HepG2 (cell line): ENCODE results near the gene ZBTB46. TPM values are rescaled to one million over a fixed set of nuclear protein-coding genes. Genes with fewer than 3 reads are reported as not detected.

Experiments used
- AKAP8 ChIP-seq: sonication (generic); formaldehyde crosslinking; IDR thresholded peaks from 2 replicates; pipeline ENCODE4 v1.5.1; 2020; ENCODE audit warnings: mild to moderate bottlenecking, missing genetic modification reagents
- ARID2 ChIP-seq: sonication (generic); formaldehyde crosslinking; IDR thresholded peaks from 2 replicates; pipeline ENCODE4 v1.8.1; 2022; ENCODE audit warnings: mild to moderate bottlenecking, missing genetic modification reagents, borderline replicate concordance
- ASH2L ChIP-seq: fragments of 300-600, 200-600 bp; sonication (generic); IDR thresholded peaks from 2 replicates; pipeline ENCODE4 v1.7.0; 2017; ENCODE audit warnings: low read depth, mild to moderate bottlenecking, moderate library complexity, mixed read lengths, low read length; ENCODE audit not compliant: insufficient read length
- ATAD3A ChIP-seq: sonication (generic); formaldehyde crosslinking; IDR thresholded peaks from 2 replicates; pipeline ENCODE4 v1.4.0; 2020; ENCODE audit warnings: missing genetic modification reagents
- GATA4 ChIP-seq: sonication (generic); IDR thresholded peaks from 2 replicates; pipeline ENCODE4 v1.6.1; 2016; ENCODE audit warnings: antibody characterized with exemption, low read depth, borderline replicate concordance
- HIVEP1 ChIP-seq: sonication (generic); formaldehyde crosslinking; IDR thresholded peaks from 2 replicates; pipeline ENCODE4 v1.4.0; 2020; ENCODE audit warnings: mild to moderate bottlenecking, missing genetic modification reagents
- KDM4B ChIP-seq: sonication (generic); formaldehyde crosslinking; IDR thresholded peaks from 2 replicates; pipeline ENCODE4 v1.4.0; 2020; ENCODE audit warnings: missing genetic modification reagents
- MIER2 ChIP-seq: IDR thresholded peaks from 2 replicates; pipeline ENCODE4 v1.6.1; 2016; ENCODE audit warnings: missing biosample characterization, missing genetic modification reagents
- NFE2L1 ChIP-seq: sonication (generic); formaldehyde crosslinking; IDR thresholded peaks from 2 replicates; pipeline ENCODE4 v1.4.0; 2020; ENCODE audit warnings: missing genetic modification reagents, mild to moderate bottlenecking, borderline replicate concordance
- SAFB2 ChIP-seq: sonication (generic); formaldehyde crosslinking; IDR thresholded peaks from 2 replicates; pipeline ENCODE4 v1.5.1; 2020; ENCODE audit warnings: missing genetic modification reagents, low read depth, mild to moderate bottlenecking, borderline replicate concordance
- ZBTB1 ChIP-seq: sonication (generic); formaldehyde crosslinking; IDR thresholded peaks from 2 replicates; pipeline ENCODE4 v1.4.0; 2020; ENCODE audit warnings: missing genetic modification reagents, borderline replicate concordance
- ZNF230 ChIP-seq: sonication (generic); formaldehyde crosslinking; IDR thresholded peaks from 2 replicates; pipeline ENCODE4 v1.4.0; 2020; ENCODE audit warnings: mild to moderate bottlenecking, missing genetic modification reagents
- ZNF547 ChIP-seq: sonication (generic); formaldehyde crosslinking; IDR thresholded peaks from 2 replicates; pipeline ENCODE4 v1.5.1; 2020; ENCODE audit warnings: mild to moderate bottlenecking, missing genetic modification reagents
- ZNF660 ChIP-seq: sonication (generic); formaldehyde crosslinking; IDR thresholded peaks from 2 replicates; pipeline ENCODE4 v1.5.1; 2020; ENCODE audit warnings: mild to moderate bottlenecking, low read depth, missing genetic modification reagents, borderline replicate concordance
- ZNF724P ChIP-seq: sonication (generic); formaldehyde crosslinking; IDR thresholded peaks from 2 replicates; pipeline ENCODE4 v1.8.0; 2022; ENCODE audit warnings: missing genetic modification reagents, borderline replicate concordance
- ZNF761 ChIP-seq: sonication (generic); formaldehyde crosslinking; conservative IDR thresholded peaks from 2 replicates; pipeline ENCODE4 v1.4.0; 2020; ENCODE audit warnings: mild to moderate bottlenecking, missing genetic modification reagents
- ZNF781 ChIP-seq: sonication (generic); formaldehyde crosslinking; IDR thresholded peaks from 2 replicates; pipeline ENCODE4 v1.5.1; 2020; ENCODE audit warnings: borderline replicate concordance, mild to moderate bottlenecking, missing genetic modification reagents; ENCODE audit errors: not compliant biosample characterization
- polyA plus RNA-seq, 8 experiments: library from polyadenylated mRNA; depleted of rRNA in 3 of 8; stranded (reverse) in 7 of 8; unstranded in 1 of 8; fragments of >200 nt; fragmentation: Illumina TruSeq in 4 of 8; extraction: Trizol in 4 of 8; gene quantifications; 2 replicates each; pipeline versions ENCODE4 v1.2.1 to v1.2.3, GENCODE V29; 2011 to 2016; ENCODE audit warnings: low read depth in 4 of 8, missing spikeins in 1 of 8, mixed read lengths in 1 of 8; ENCODE audit not compliant: insufficient read depth in 1 of 8
- total RNA-seq, 5 experiments: library from RNA; depleted of rRNA; stranded (reverse); fragments of >200 nt; fragmentation: Illumina TruSeq; extraction: Trizol; gene quantifications; 2 replicates each; pipeline ENCODE4 v1.2.3, GENCODE V29; 2016; ENCODE audit warnings: low read depth in 1 of 5
- TF ChIP-seq, protein P1 (sequence below): sonication (generic); formaldehyde crosslinking; IDR thresholded peaks from 2 replicates; pipeline ENCODE4 v1.8.1; 2023; ENCODE audit warnings: mild to moderate bottlenecking, moderate library complexity, missing genetic modification reagents
- TF ChIP-seq, protein P2 (sequence below): sonication (generic); formaldehyde crosslinking; IDR thresholded peaks from 2 replicates; pipeline ENCODE4 v1.5.0; 2020; ENCODE audit warnings: missing genetic modification reagents
- TF ChIP-seq, protein P3 (sequence below), 2 experiments: sonication (generic) in 1 of 2; formaldehyde crosslinking in 1 of 2; IDR thresholded peaks; 2 replicates each; pipeline versions ENCODE4 v1.5.1 to v1.6.1; 2011 to 2020; ENCODE audit warnings: borderline replicate concordance in 1 of 2, low read depth in 1 of 2, low read length in 1 of 2, mild to moderate bottlenecking in 1 of 2, missing genetic modification reagents in 1 of 2, moderate library complexity in 1 of 2
- TF ChIP-seq, protein P4 (sequence below): sonication (generic); formaldehyde crosslinking; IDR thresholded peaks from 2 replicates; pipeline ENCODE4 v1.4.0; 2020; ENCODE audit warnings: mild to moderate bottlenecking, missing genetic modification reagents
- TF ChIP-seq, protein P5 (sequence below): sonication (generic); formaldehyde crosslinking; IDR thresholded peaks from 2 replicates; pipeline ENCODE4 v1.4.0; 2020; ENCODE audit warnings: missing genetic modification reagents

ZBTB46 gene
- total and polyA plus RNA-seq, 2 of the 13 experiments (the other 11 are each of a cell fraction or from before 2014, with no cell fraction given), result 1.6 to 13.5 TPM

DNA sequence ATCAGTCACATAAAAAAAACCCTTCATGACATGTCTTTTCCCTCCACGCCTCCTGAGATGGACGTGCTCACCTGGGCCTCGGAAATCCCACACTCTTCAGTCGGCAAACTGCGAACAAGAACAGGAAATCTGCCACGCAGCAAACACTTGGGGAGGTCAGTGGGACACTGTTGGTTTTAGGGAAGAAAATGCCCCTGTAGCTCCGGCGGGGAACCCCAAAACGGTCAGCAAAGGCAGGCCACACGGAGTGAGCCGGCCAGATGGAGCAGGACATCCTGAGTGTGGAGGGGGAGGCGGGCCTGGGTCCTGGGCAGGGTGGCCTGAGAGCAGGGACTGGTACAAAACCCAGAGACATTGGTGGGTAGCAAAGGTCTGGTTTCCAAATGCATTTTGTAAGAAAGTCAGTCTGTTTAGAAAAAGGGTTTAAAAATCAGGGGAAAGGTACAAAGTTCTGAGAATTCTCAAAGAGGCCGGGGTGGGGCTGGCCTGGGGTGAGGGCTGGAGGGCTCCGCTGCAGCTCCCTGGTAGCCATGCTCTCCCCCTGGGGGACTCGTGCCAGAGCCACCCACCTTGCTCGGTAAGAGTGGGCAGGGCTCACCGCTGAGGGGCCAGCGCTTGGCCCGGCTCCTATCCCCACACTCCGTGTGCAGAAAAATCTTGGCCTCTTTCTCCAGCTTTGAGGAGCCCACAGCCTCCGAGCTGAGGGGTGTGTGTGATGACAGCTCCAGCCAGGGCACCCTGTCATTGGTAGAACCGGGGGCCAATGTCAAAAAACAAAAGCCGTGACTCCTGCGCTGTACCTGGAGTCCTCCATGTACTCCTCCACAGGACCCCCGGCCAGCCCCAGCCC lies 86.3 kb downstream of the ZBTB46 start (continued):
- TF ChIP-seq ZNF761 (no peak), MIER2 (CRISPR knock-in tag) (no peak), ARID2 (CRISPR knock-in tag) (no peak), ZNF724P (CRISPR knock-in tag) (peak; percentile 54; the same call in 1 of the 2 replicates), ZBTB1 (CRISPR knock-in tag) (no peak), ZNF781 (CRISPR knock-in tag) (no peak), NFE2L1 (CRISPR knock-in tag) (no peak), KDM4B (CRISPR knock-in tag) (no peak), ATAD3A (CRISPR knock-in tag) (no peak), ZNF660 (no peak), ZNF230 (CRISPR knock-in tag) (0 out of 2 replicates have a peak, but pooled peaks have one; percentile 41), SAFB2 (CRISPR knock-in tag) (no peak), GATA4 (0 out of 2 replicates have a peak, but pooled peaks have one; percentile 32), HIVEP1 (CRISPR knock-in tag) (peak; percentile 66; the same call in 1 of the 2 replicates), ZNF547 (CRISPR knock-in tag) (peak; percentile 9; the same call in 1 of the 2 replicates), AKAP8 (no peak; the same call in 1 of the 2 replicates), ASH2L (no peak)
- TF ChIP-seq, protein P1, sequence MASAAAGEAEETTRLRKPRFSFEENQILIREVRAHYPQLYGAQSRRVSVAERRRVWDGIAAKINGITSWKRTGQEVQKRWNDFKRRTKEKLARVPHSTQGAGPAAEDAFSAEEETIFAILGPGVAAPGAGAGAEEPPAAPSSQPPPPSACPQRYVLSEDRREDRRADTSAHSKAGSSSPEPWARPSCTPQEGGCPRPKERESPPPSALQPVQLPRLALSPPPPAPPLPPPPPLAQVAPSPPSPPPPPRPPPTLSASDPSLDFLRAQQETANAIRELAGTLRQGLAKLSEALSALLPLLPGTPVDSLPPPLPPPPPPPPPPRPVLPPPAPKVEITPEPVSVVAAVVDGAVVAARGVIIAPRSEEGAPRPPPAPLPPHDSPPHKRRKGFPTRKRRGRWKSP, result no peak; the same call in 1 of the 2 replicates
- TF ChIP-seq, protein P2, sequence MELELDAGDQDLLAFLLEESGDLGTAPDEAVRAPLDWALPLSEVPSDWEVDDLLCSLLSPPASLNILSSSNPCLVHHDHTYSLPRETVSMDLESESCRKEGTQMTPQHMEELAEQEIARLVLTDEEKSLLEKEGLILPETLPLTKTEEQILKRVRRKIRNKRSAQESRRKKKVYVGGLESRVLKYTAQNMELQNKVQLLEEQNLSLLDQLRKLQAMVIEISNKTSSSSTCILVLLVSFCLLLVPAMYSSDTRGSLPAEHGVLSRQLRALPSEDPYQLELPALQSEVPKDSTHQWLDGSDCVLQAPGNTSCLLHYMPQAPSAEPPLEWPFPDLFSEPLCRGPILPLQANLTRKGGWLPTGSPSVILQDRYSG (CRISPR knock-in tag), result no peak
- TF ChIP-seq, protein P3, sequence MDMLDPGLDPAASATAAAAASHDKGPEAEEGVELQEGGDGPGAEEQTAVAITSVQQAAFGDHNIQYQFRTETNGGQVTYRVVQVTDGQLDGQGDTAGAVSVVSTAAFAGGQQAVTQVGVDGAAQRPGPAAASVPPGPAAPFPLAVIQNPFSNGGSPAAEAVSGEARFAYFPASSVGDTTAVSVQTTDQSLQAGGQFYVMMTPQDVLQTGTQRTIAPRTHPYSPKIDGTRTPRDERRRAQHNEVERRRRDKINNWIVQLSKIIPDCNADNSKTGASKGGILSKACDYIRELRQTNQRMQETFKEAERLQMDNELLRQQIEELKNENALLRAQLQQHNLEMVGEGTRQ (IDR thresholded peaks at IDR 0.05; ENCODE audit: low read depth, low read length), result no peak
- TF ChIP-seq, protein P3 (CRISPR knock-in tag; IDR thresholded peaks at IDR 0.05; ENCODE audit: borderline replicate concordance), result no peak
- TF ChIP-seq, protein P4, sequence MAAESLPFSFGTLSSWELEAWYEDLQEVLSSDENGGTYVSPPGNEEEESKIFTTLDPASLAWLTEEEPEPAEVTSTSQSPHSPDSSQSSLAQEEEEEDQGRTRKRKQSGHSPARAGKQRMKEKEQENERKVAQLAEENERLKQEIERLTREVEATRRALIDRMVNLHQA (CRISPR knock-in tag), result no peak
- TF ChIP-seq, protein P5, sequence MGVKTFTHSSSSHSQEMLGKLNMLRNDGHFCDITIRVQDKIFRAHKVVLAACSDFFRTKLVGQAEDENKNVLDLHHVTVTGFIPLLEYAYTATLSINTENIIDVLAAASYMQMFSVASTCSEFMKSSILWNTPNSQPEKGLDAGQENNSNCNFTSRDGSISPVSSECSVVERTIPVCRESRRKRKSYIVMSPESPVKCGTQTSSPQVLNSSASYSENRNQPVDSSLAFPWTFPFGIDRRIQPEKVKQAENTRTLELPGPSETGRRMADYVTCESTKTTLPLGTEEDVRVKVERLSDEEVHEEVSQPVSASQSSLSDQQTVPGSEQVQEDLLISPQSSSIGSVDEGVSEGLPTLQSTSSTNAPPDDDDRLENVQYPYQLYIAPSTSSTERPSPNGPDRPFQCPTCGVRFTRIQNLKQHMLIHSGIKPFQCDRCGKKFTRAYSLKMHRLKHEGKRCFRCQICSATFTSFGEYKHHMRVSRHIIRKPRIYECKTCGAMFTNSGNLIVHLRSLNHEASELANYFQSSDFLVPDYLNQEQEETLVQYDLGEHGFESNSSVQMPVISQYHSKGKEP (CRISPR knock-in tag), result no peak
